Measurements from ENCODE around the gene GEMIN7. TPM values are rescaled to one million over a fixed set of nuclear protein-coding genes. Genes with fewer than 3 reads are reported as not detected.

GEMIN7 gene
- total RNA-seq (ENCODE audit: low replicate concordance): 32.2 and 35.6 TPM in 2 replicates
- long read RNA-seq, transcript GEMIN7-201 (3 exons, 1,657 nt): minor isoform, 7 of 33 reads
- long read RNA-seq, transcript GEMIN7-203 (2 exons, 848 nt): minor isoform, 6 of 33 reads
- long read RNA-seq, transcript GEMIN7-204 (3 exons, 576 nt): major isoform, 10 of 33 reads
- long read RNA-seq, partial matches to known transcripts: 3 of 33 reads
- long read RNA-seq, other reads (novel, unspliced or antisense): 3 of 33 reads

GRCh38 chr19:45079063-45079910 lies at the start of gene GEMIN7:
Gene GEMIN7 (plus strand): TSS chr19:45079260. CDS start chr19:45090115, 10,855 bp downstream.
- peak within 1 kb of the TSS; percentile 99 for H3K4me3 Mint-ChIP-seq
- H3K9me3 Mint-ChIP-seq: no peaks in the 10 kb centered on the region
- TF ChIP-seq CTCF (conservative IDR thresholded peaks at IDR 0.05): peak; percentile 41
- H3K27me3 Mint-ChIP-seq: peaks cover 4% of the 10 kb centered on the region
- H3K4me1 Mint-ChIP-seq (ENCODE audit: unreplicated experiment): peaks cover 10% of the 10 kb centered on the region
- H3K36me3 Mint-ChIP-seq: peaks cover 8% of the 10 kb centered on the region
- peak; percentile 92 for DNase-seq (ENCODE audit: extremely low spot score, unreplicated experiment)
- peak within 1 kb of the TSS; percentile 88 for H3K27ac Mint-ChIP-seq

- TF ChIP-seq CTCF (conservative IDR thresholded peaks at IDR 0.05): no peak
- DNase-seq (ENCODE audit: extremely low spot score, unreplicated experiment): no peak
- H3K4me1 Mint-ChIP-seq (ENCODE audit: unreplicated experiment): no peaks in the 10 kb centered on the region
- H3K27ac Mint-ChIP-seq: no peak overlapping the region
- H3K27me3 Mint-ChIP-seq: no peaks in the 10 kb centered on the region
- no peak overlapping the region for H3K4me3 Mint-ChIP-seq
- H3K36me3 Mint-ChIP-seq: peaks cover 6% of the 10 kb centered on the region
- no peaks in the 10 kb centered on the region for H3K9me3 Mint-ChIP-seq
Observed at GRCh38 chr19:45030825-45031224, 48.2 kb upstream of the GEMIN7 start.

GRCh38 chr19:45032421-45032820 lies 46.6 kb upstream of the GEMIN7 start:
- H3K36me3 Mint-ChIP-seq: peaks cover 6% of the 10 kb centered on the region
- no peaks in the 10 kb centered on the region for H3K4me1 Mint-ChIP-seq (ENCODE audit: unreplicated experiment)
- no peak overlapping the region for H3K4me3 Mint-ChIP-seq
- no peaks in the 10 kb centered on the region for H3K9me3 Mint-ChIP-seq
- no peaks in the 10 kb centered on the region for H3K27me3 Mint-ChIP-seq
- no peak for DNase-seq (ENCODE audit: extremely low spot score, unreplicated experiment)
- no peak for TF ChIP-seq CTCF (conservative IDR thresholded peaks at IDR 0.05)
- H3K27ac Mint-ChIP-seq: no peak overlapping the region

- DNase-seq (ENCODE audit: extremely low spot score, unreplicated experiment): no peak
- no peak overlapping the region for H3K27ac Mint-ChIP-seq
- H3K9me3 Mint-ChIP-seq: no peaks in the 10 kb centered on the region
- no peak for TF ChIP-seq CTCF (conservative IDR thresholded peaks at IDR 0.05)
- H3K27me3 Mint-ChIP-seq: no peaks in the 10 kb centered on the region
- H3K4me3 Mint-ChIP-seq: no peak overlapping the region
- H3K4me1 Mint-ChIP-seq (ENCODE audit: unreplicated experiment): peaks cover 12% of the 10 kb centered on the region
- H3K36me3 Mint-ChIP-seq: peaks cover 12% of the 10 kb centered on the region
Observed at GRCh38 chr19:45035755-45036154, 43.3 kb upstream of the GEMIN7 start.

- H3K4me3 Mint-ChIP-seq: peak overlapping the region; percentile 34
Observed at GRCh38 chr19:45037393-45038169, 41.5 kb upstream of the GEMIN7 start.

More at GRCh38 chr19:45037393-45038169, 41.5 kb upstream of the GEMIN7 start:
- no peak overlapping the region for H3K27ac Mint-ChIP-seq
- DNase-seq (ENCODE audit: extremely low spot score, unreplicated experiment): no peak
- peaks cover 17% of the 10 kb centered on the region for H3K36me3 Mint-ChIP-seq
- H3K4me1 Mint-ChIP-seq (ENCODE audit: unreplicated experiment): peaks cover 18% of the 10 kb centered on the region
- no peak for TF ChIP-seq CTCF (conservative IDR thresholded peaks at IDR 0.05)
- no peaks in the 10 kb centered on the region for H3K27me3 Mint-ChIP-seq
- no peaks in the 10 kb centered on the region for H3K9me3 Mint-ChIP-seq

Measured in type B pancreatic cell (in vitro differentiated cells).